Skeletal muscle satellite cell (primary cell): Measurements from ENCODE around the gene ABI3BP.

ENCODE experiments used
- H3K27me3 ChIP-seq: 2 replicates; pipeline ENCODE4 v1.7.0; 2013; ENCODE audit warnings: low read length; ENCODE audit not compliant: control insufficient read depth, insufficient read depth
- H3K36me3 ChIP-seq: 2 replicates; pipeline ENCODE4 v1.7.0; 2013; ENCODE audit warnings: mild to moderate bottlenecking, control low read depth, low read length; ENCODE audit not compliant: insufficient read depth
- H3K4me1 ChIP-seq: 2 replicates; pipeline ENCODE4 v1.7.0; 2013; ENCODE audit warnings: low read length; ENCODE audit not compliant: control insufficient read depth, insufficient read depth
- H3K4me2 ChIP-seq: 2 replicates; pipeline ENCODE4 v1.7.0; 2013; ENCODE audit warnings: mild to moderate bottlenecking, low read length
- H3K4me3 ChIP-seq: 2 replicates; pipeline ENCODE4 v1.7.0; 2013; ENCODE audit warnings: low read length
- H3K9ac ChIP-seq: 2 replicates; pipeline ENCODE4 v1.7.0; 2013; ENCODE audit warnings: mild to moderate bottlenecking, low read depth, low read length, moderate library complexity
- H3K9me3 ChIP-seq: replicated peaks from 2 replicates; pipeline ENCODE4 v1.7.0; 2013; ENCODE audit warnings: mild to moderate bottlenecking, control low read depth, low read length

Gene ABI3BP

DNA sequence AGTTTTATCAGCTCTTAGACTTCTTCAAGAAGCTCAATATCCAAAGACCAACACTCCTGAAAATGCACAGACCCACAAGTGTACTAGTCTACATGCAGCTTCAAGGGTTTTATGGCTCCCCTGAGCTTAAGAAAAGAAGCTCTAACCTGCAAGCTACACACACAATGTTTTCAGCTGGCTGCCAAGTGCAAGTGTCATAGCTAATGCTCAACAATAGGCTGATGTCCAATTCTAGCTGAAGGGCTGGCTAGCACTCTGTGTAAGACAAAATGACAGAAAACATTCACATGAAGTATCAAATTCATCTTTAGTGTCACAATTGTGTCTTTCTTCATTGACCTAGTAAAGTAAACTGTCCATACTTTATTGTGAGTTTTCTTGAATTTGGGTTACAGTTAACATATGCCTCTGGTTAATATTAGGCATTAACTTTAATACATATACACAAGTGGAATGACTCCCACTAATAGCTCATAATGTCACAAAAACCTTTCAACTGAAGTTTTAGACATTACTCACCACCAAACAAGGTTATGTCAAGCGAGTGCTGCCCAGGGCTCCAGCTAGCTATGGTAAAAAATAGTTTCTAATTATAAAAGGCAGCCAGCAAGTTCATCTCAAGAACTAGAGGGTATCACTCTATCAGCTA lies 15.1 kb downstream of the ABI3BP start:
- Histone ChIP-seq H3K4me1 (peaks cover 28% of the 10 kb centered on the region), H3K4me2 (no peak overlapping the region), H3K4me3 (no peak overlapping the region), H3K9ac (no peak overlapping the region), H3K36me3 (peaks cover 4% of the 10 kb centered on the region), H3K9me3 (no peaks in the 10 kb centered on the region), H3K27me3 (no peaks in the 10 kb centered on the region)

DNA sequence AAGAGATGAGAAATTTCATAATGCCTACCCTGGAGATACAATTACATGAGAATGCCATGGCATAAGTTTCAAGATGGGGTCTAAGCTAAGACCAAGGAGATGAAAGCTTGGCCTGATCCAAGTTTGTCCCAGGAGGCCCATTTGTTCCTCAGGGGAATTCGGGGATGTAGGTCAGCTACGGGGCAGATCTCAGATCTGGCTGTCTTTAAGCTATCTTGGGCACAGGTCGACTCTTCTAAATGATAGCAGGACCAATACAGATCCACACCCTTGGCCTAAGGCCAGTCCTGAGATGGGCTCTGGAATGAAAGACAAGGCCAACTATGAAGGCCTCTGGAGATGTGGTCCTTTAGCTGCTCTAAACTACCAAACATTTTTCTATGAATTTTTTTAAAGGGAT lies 16.6 kb downstream of the ABI3BP start:
- peaks cover 20% of the 10 kb centered on the region for H3K4me1 ChIP-seq
- H3K9me3 ChIP-seq = no peaks in the 10 kb centered on the region
- no peak overlapping the region for H3K4me2 ChIP-seq
- H3K27me3 ChIP-seq = no peaks in the 10 kb centered on the region
- H3K4me3 ChIP-seq = no peak overlapping the region
- peaks cover 4% of the 10 kb centered on the region for H3K36me3 ChIP-seq
- no peak overlapping the region for H3K9ac ChIP-seq

DNA sequence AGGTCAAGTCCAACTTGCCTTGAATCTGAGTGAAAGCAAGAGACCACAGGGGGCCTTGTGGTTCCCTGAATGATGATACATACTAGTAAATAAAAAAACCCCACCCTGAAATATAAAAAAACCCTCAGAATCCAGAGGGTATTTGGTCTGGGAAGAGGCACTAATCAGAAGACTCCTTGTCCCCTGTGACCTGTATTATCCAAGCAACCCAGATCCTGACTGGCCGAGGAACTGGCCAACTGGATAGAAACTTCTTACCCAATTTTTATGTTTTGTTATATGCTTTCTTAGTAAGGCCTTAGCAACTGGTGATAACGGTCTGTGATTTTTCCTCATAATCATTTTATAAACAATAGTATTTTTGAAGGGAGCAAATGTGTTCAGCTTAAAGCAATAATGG lies 17.5 kb downstream of the ABI3BP start:
- Histone ChIP-seq H3K4me1 (peaks cover 14% of the 10 kb centered on the region), H3K4me3 (no peak overlapping the region), H3K4me2 (no peak overlapping the region), H3K9ac (no peak overlapping the region), H3K36me3 (peaks cover 4% of the 10 kb centered on the region), H3K27me3 (no peaks in the 10 kb centered on the region), H3K9me3 (no peaks in the 10 kb centered on the region)

DNA sequence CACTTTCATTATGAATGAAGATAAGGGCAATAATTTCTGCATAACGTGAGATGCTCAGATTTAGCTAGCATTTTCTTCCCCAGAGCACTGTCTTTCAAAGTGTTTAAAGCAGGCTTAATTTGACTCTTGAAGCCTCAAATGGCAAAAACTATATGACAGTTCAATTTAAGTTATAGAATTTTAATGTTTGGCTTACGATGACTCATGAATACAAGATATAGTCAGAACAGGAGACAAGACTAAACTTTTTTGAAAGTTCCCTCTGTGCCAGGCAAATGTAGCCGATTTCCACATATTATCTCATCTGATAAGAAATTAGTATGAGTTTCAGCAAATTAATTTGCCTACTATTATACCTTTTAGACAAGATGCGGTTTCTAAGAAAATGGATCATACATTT lies 19.6 kb downstream of the ABI3BP start:
- peaks cover 14% of the 10 kb centered on the region for H3K4me1 ChIP-seq
- H3K4me2 ChIP-seq = no peak overlapping the region
- no peak overlapping the region for H3K9ac ChIP-seq
- H3K27me3 ChIP-seq = no peaks in the 10 kb centered on the region
- H3K4me3 ChIP-seq = no peak overlapping the region
- peaks cover 9% of the 10 kb centered on the region for H3K36me3 ChIP-seq
- no peaks in the 10 kb centered on the region for H3K9me3 ChIP-seq

DNA sequence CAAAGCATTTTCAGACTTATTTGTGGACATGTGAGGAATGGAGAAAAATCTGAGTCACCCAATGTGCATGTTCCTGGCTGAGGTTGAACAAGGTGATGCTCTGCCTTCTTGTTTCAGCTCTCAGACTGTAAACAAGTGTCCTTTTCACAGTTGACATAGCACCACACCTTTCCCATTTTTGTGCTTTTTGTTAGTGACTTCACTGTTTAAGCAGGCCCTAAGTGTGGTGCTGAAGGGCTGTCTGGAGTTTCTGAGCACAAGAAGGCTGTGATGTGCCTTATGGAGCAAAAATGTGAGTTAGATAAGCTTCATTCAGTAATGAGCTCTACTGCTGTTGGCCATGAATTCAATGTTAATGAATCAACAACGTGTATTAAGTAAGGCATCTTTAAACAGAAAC lies 20.4 kb downstream of the ABI3BP start:
- Histone ChIP-seq H3K36me3 (peaks cover 9% of the 10 kb centered on the region), H3K4me1 (peaks cover 14% of the 10 kb centered on the region), H3K9ac (no peak overlapping the region), H3K27me3 (no peaks in the 10 kb centered on the region), H3K4me3 (no peak overlapping the region), H3K4me2 (no peak overlapping the region), H3K9me3 (no peaks in the 10 kb centered on the region)

DNA sequence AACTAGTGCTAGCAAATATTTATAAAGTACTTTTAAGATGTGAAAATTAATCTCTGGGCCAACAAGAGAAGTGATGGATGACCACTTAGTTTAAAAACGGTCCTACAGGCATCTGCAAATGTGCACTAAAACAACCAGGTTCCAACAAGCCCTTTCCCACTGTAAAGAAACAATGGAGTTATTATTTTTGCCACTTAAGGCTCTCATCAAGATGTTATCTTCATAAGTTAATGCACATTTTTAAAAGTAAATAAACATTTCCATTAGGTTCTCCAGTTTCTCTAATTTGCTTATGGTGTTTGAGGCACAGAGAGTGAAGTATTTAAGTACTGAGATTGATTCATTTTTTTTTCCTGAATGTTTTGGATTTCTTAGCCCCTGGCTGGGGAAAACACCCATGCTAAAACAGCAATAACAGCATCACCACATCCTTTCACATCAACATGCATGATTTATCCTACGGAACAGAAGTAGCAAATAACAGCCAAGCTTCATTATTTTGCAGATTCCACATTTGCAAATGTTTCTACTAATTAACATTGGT lies 20.8 kb downstream of the ABI3BP start:
- Histone ChIP-seq H3K9ac (no peak overlapping the region), H3K4me2 (no peak overlapping the region), H3K36me3 (peaks cover 8% of the 10 kb centered on the region), H3K27me3 (no peaks in the 10 kb centered on the region), H3K9me3 (no peaks in the 10 kb centered on the region), H3K4me3 (no peak overlapping the region), H3K4me1 (peaks cover 14% of the 10 kb centered on the region)

DNA sequence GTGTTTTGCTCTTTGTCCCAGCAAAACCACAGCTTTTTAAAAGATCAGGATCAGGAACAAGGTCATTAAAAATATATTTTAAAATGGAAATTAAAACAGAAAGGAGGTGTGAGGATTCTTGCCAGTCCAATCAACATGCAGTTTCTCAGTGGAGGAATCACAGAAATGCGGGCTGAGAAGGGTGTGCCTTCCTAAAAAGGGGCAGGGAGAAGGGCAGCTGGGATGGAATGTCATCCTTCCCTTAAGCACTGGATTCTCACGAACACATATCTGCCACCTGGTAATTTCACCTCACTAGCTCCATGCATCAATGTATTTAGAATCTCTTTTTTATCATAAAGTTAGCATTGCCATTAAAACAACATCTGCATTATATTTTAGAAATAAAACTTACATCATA lies 21.4 kb downstream of the ABI3BP start:
- H3K4me1 ChIP-seq = peaks cover 14% of the 10 kb centered on the region
- peaks cover 5% of the 10 kb centered on the region for H3K36me3 ChIP-seq
- H3K9ac ChIP-seq = no peak overlapping the region
- H3K4me2 ChIP-seq = no peak overlapping the region
- no peaks in the 10 kb centered on the region for H3K9me3 ChIP-seq
- H3K4me3 ChIP-seq = no peak overlapping the region
- H3K27me3 ChIP-seq = no peaks in the 10 kb centered on the region

DNA sequence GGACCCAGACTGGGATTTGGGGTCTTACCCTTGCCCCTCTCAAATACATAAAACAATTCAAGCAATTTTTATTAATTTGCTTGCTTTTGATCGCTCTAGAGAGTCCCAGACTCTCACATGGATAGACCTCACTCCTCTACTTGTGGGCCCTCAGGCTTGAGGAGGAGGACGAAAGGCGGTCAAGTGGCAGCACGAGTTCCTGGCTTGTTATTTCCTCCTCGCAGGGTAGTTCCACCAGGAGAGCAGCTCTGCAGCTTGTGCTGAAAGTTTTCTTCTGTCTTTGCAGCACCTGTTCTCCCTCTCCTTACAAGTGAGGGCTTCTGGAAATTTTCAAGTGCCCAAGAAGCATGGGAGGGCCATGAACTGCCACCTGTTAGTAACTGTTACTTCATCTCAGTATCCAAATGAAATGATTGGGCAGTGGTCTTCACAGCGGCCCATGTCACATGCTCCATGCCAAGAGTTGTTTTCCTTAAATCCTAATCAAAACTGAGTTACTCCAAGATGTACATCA lies 22.7 kb downstream of the ABI3BP start:
- Histone ChIP-seq H3K4me2 (no peak overlapping the region), H3K27me3 (no peaks in the 10 kb centered on the region), H3K4me1 (peaks cover 14% of the 10 kb centered on the region), H3K9ac (no peak overlapping the region), H3K36me3 (peaks cover 9% of the 10 kb centered on the region), H3K9me3 (no peaks in the 10 kb centered on the region), H3K4me3 (no peak overlapping the region)

DNA sequence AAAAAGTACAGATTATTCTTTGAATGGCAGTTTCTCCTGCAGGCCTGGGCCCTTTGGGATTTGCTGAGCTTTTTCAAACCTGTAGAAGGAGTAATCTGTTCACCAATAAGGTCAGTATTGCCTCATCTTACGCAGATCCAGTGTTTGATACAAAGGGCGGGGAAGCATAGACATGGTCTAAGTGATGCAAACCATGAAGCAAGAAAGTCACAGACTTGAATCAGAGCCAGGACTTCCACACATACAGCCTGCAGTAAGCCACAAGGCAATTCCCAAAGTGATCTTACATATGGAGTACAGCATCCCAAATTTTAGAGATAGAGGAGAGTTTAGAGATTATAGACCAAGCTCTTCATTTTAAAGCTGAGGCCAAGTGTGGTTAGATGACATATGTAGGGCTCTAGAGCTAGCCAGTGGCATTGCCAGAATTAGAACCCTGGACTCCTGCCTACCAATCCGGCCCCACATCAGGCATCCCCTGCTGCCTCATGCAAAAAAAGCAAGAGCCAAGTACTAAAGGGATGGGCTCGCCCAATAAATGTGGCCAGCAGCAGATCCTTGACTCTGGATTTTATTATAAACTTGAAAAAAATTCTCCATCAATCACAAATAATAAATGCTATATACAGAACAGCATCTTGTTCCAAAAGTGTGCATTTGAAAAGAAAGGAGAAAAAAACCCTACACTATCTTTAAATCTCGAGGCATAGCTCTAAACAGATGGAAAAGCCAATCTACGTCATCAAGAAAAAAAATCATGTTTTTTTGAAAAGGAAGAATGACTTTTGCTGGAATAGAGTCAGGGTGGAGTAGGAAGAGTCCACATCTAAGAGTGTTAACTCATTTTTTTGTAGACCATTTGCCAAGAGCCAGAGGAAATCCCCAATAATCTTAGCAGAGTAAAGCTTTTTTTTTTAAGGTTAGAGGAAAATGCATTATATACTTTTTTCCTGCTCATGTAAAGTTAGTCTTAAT lies 24.0 kb downstream of the ABI3BP start:
- Histone ChIP-seq H3K4me1 (peaks cover 14% of the 10 kb centered on the region), H3K9ac (no peak overlapping the region), H3K4me2 (no peak overlapping the region), H3K27me3 (no peaks in the 10 kb centered on the region), H3K4me3 (no peak overlapping the region), H3K9me3 (no peaks in the 10 kb centered on the region), H3K36me3 (peaks cover 9% of the 10 kb centered on the region)

DNA sequence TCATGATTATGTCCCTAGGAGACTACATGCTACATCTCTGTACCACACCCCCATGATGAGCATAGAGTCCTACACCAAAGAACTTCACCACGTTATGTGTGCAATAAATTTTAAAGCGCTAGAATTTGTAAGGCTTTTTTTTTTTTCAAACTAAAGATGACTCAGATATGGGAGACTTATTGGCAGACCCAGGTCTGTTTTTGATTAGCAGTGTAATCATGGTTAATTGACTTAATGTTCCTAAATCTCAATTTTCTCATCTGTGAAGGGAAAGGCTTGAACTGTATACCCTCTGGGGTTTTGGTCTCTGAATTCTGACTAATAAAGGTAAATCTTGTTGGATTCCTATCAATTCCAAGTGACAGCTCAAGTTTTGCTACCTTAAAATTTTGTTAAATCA lies 26.4 kb downstream of the ABI3BP start:
- no peaks in the 10 kb centered on the region for H3K9me3 ChIP-seq
- peaks cover 13% of the 10 kb centered on the region for H3K36me3 ChIP-seq
- H3K4me3 ChIP-seq = no peak overlapping the region
- no peak overlapping the region for H3K9ac ChIP-seq
- no peaks in the 10 kb centered on the region for H3K4me1 ChIP-seq
- H3K4me2 ChIP-seq = no peak overlapping the region
- H3K27me3 ChIP-seq = no peaks in the 10 kb centered on the region

DNA sequence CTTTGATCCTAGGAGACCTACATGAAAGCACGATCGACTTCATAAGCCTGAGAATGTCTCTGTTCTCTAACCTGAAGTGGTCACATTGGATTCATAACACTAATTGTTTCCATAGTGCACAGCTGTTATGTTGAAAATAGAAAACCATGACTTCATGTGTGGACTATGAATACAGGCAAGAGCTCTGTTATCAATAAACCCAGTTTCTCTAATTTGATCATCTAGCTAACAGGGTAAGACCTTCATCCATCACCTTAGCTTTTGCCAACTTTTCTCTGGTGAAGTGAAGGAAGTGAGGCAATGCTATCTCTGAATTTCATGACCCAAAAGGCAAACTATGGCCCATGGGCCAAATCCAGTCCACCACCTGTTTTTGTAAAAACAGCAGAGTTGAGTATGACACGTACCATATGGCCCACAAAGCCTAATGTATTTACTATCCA lies 27.2 kb downstream of the ABI3BP start:
- Histone ChIP-seq H3K9ac (no peak overlapping the region), H3K36me3 (peaks cover 13% of the 10 kb centered on the region), H3K4me1 (no peaks in the 10 kb centered on the region), H3K4me2 (no peak overlapping the region), H3K9me3 (no peaks in the 10 kb centered on the region), H3K27me3 (no peaks in the 10 kb centered on the region), H3K4me3 (no peak overlapping the region)
